DND-41 (cell line): ENCODE data around the gene SLC2A1.

Experiments
- ATAC-seq: fragments of 200-7000 bp; cut with Tn5 transposase; 3 replicates; pipeline ENCODE4 v1.9.1; 2021; ENCODE audit warnings: low read depth; ENCODE audit not compliant: insufficient read depth
- DNase-seq: peaks from one replicate; pipeline ENCODE4 v3.0.0-alpha.2; 2020
- H2AFZ ChIP-seq: 2 replicates; pipeline ENCODE4 v1.6.0; 2012; ENCODE audit warnings: low read depth, low read length
- H3K27ac ChIP-seq: 2 replicates; pipeline ENCODE4 v1.5.1; 2012; ENCODE audit warnings: low read length, inconsistent platforms
- H3K27me3 ChIP-seq: fragments of 200-600 bp; sonication (generic); 2 replicates; pipeline ENCODE4 v1.6.0; 2012; ENCODE audit warnings: low read length, mild to moderate bottlenecking, inconsistent platforms; ENCODE audit not compliant: insufficient read depth, poor library complexity
- H3K36me3 ChIP-seq: 2 replicates; pipeline ENCODE4 v1.5.1; 2012; ENCODE audit warnings: low read length, inconsistent platforms; ENCODE audit not compliant: insufficient read depth
- H3K4me1 ChIP-seq: 2 replicates; pipeline ENCODE4 v1.5.1; 2012; ENCODE audit warnings: mild to moderate bottlenecking, low read length; ENCODE audit not compliant: insufficient read depth
- H3K4me2 ChIP-seq: 2 replicates; pipeline ENCODE4 v1.6.0; 2012; ENCODE audit warnings: mild to moderate bottlenecking, moderate library complexity, low read length, inconsistent platforms; ENCODE audit not compliant: insufficient read depth
- H3K4me3 ChIP-seq, 2 experiments: fragments of 200-600 bp in 1 of 2; shearing (Covaris generic) in 1 of 2; 2 replicates each; pipeline ENCODE4 v1.5.1; 2012 to 2016; ENCODE audit warnings: inconsistent platforms in 2 of 2, low read length in 2 of 2, mild to moderate bottlenecking in 2 of 2, low read depth in 1 of 2, moderate library complexity in 1 of 2
- H3K79me2 ChIP-seq: 2 replicates; pipeline ENCODE4 v1.6.0; 2012; ENCODE audit warnings: low read length, inconsistent platforms; ENCODE audit not compliant: insufficient read depth
- H3K9ac ChIP-seq: 2 replicates; pipeline ENCODE4 v1.6.0; 2012; ENCODE audit warnings: low read depth, mild to moderate bottlenecking, inconsistent platforms, low read length, moderate library complexity
- H3K9me3 ChIP-seq: 2 replicates; pipeline ENCODE4 v1.5.1; 2012; ENCODE audit warnings: low read length, moderate library complexity, mild to moderate bottlenecking, inconsistent platforms; ENCODE audit not compliant: insufficient read depth, severe bottlenecking
- H4K20me1 ChIP-seq: 2 replicates; pipeline ENCODE4 v1.6.0; 2012; ENCODE audit warnings: low read length; ENCODE audit not compliant: insufficient read depth
- CTCF ChIP-seq: IDR thresholded peaks from 2 replicates; pipeline ENCODE4 v1.5.1; 2012; ENCODE audit warnings: borderline replicate concordance, low read length, moderate library complexity, mild to moderate bottlenecking; ENCODE audit not compliant: poor library complexity, severe bottlenecking; ENCODE audit errors: extremely low read depth
- EZH2 ChIP-seq: IDR thresholded peaks from 3 replicates; pipeline ENCODE4 v1.6.1; 2012; ENCODE audit warnings: borderline replicate concordance, low read depth, mild to moderate bottlenecking, moderate library complexity, low read length, inconsistent platforms; ENCODE audit not compliant: severe bottlenecking

SLC2A1 gene

GRCh38 chr1:42886046-42886739 lies 72.5 kb downstream of the SLC2A1 start:
- no peak overlapping the region for H2AFZ ChIP-seq
- H3K9me3 ChIP-seq: no peaks in the 10 kb centered on the region
- no peaks in the 10 kb centered on the region for H3K4me1 ChIP-seq
- no peaks in the 10 kb centered on the region for H3K79me2 ChIP-seq
- no peaks in the 10 kb centered on the region for H3K36me3 ChIP-seq
- H4K20me1 ChIP-seq: no peaks in the 10 kb centered on the region
- H3K27ac ChIP-seq: no peak overlapping the region
- no peak for ATAC-seq
- H3K4me3 ChIP-seq: no peak overlapping the region
- no peak overlapping the region for H3K9ac ChIP-seq
- TF ChIP-seq EZH2 (no peak), CTCF (no peak)
- DNase-seq: no peak
- H3K4me2 ChIP-seq: no peak overlapping the region
- peaks cover 10% of the 10 kb centered on the region for H3K27me3 ChIP-seq

GRCh38 chr1:42880384-42880783 lies 78.3 kb downstream of the SLC2A1 start:
- ATAC-seq: no peak
- TF ChIP-seq CTCF: no peak

GRCh38 chr1:42877380-42877779 lies 81.3 kb downstream of the SLC2A1 start:
- Histone ChIP-seq H3K36me3 (no peaks in the 10 kb centered on the region), H3K4me1 (no peaks in the 10 kb centered on the region), H2AFZ (no peak overlapping the region), H3K9ac (no peak overlapping the region), H3K27me3 (peaks cover 6% of the 10 kb centered on the region), H3K27ac (no peak overlapping the region), H3K9me3 (peaks cover 13% of the 10 kb centered on the region), H3K79me2 (no peaks in the 10 kb centered on the region), H3K4me2 (no peak overlapping the region), H3K4me3 (no peak overlapping the region), H4K20me1 (no peaks in the 10 kb centered on the region)
- TF ChIP-seq EZH2 (no peak), CTCF (no peak)
- no peak for ATAC-seq
- DNase-seq: no peak

More at GRCh38 chr1:42880384-42880783, 78.3 kb downstream of the SLC2A1 start:
- H3K4me1 ChIP-seq: no peaks in the 10 kb centered on the region
- no peak overlapping the region for H3K4me3 ChIP-seq
- peaks cover 13% of the 10 kb centered on the region for H3K9me3 ChIP-seq
- no peak overlapping the region for H3K9ac ChIP-seq
- H3K4me2 ChIP-seq: no peak overlapping the region
- H3K79me2 ChIP-seq: no peaks in the 10 kb centered on the region
- no peak overlapping the region for H2AFZ ChIP-seq
- H3K27me3 ChIP-seq: peaks cover 13% of the 10 kb centered on the region
- no peaks in the 10 kb centered on the region for H3K36me3 ChIP-seq
- no peaks in the 10 kb centered on the region for H4K20me1 ChIP-seq
- no peak for DNase-seq
- no peak overlapping the region for H3K27ac ChIP-seq
